HCT116 (cell line): ENCODE data around the gene UBXN10.
A peak's percentile ranks its signal among the peaks of the same experiment; 100 is the strongest.

Experiments used
- POLR2A ChIP-seq: IDR thresholded peaks from 2 replicates; pipeline ENCODE4 v1.7.0; 2011; ENCODE audit warnings: borderline replicate concordance; ENCODE audit not compliant: insufficient read depth, insufficient read length; ENCODE audit errors: extremely low read depth
- TF ChIP-seq, protein P1 (sequence below), 3 experiments: fragments of 200-600 bp in 1 of 3; sonication (generic) in 1 of 3; IDR thresholded peaks in 2 of 3; conservative IDR thresholded peaks in 1 of 3; 2 replicates each; pipeline ENCODE4 v1.5.1; 2012 to 2017; ENCODE audit warnings: low read depth in 2 of 3, low read length in 2 of 3, antibody characterized with exemption in 1 of 3, borderline replicate concordance in 1 of 3, control low read depth in 1 of 3, mild to moderate bottlenecking in 1 of 3, mixed read lengths in 1 of 3, mixed run types in 1 of 3, moderate library complexity in 1 of 3; ENCODE audit not compliant: insufficient read depth in 1 of 3

DNA sequence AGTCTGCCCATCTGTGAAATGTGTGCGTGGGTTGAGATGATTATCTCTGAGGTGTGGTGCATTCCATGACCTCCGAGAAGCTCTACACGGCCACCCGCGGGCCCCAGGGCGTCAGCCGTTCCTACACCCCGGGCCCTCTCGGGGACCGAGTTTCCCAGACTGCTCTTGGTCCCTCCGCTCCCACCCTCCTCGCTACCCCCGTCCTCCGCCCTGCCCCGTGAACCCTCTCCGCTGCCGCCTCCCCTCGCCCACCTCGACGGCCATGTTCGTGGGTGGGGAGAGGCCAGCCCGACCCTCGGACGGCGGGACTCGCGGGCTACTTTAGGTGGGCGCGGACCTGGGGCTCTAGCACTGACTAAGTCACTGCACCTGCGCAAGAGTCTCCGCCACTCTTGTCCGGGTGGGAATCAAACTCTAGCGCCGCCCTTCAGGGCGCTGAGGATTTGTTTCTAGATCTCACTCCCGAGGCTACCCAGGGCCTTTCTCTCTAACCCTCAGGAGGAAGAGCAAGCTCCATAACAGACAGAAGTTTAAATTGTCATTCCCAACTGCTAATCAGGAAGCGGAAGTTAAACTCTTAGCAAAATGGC is 57.1 kb downstream of the UBXN10 start:
- TF ChIP-seq, protein P1, sequence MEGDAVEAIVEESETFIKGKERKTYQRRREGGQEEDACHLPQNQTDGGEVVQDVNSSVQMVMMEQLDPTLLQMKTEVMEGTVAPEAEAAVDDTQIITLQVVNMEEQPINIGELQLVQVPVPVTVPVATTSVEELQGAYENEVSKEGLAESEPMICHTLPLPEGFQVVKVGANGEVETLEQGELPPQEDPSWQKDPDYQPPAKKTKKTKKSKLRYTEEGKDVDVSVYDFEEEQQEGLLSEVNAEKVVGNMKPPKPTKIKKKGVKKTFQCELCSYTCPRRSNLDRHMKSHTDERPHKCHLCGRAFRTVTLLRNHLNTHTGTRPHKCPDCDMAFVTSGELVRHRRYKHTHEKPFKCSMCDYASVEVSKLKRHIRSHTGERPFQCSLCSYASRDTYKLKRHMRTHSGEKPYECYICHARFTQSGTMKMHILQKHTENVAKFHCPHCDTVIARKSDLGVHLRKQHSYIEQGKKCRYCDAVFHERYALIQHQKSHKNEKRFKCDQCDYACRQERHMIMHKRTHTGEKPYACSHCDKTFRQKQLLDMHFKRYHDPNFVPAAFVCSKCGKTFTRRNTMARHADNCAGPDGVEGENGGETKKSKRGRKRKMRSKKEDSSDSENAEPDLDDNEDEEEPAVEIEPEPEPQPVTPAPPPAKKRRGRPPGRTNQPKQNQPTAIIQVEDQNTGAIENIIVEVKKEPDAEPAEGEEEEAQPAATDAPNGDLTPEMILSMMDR (IDR thresholded peaks at IDR 0.05 in 2 of 3, conservative IDR thresholded peaks at IDR 0.05 in 1 of 3; ENCODE audit: borderline replicate concordance in 1 of 3, insufficient read depth in 1 of 3, low read depth in 2 of 3, low read length in 2 of 3) = peak in 1 of 3 experiments; percentile 14; a peak in 2 of 6 replicates
- no peak for TF ChIP-seq POLR2A
